ENCODE measurements around the gene CACNG5. TPM values are rescaled to one million over a fixed set of nuclear protein-coding genes. Genes with fewer than 3 reads are reported as not detected.

Gene CACNG5
- total and polyA plus RNA-seq, 2 experiments from 2014 or later, result 1.8 to 3.3 TPM

DNA sequence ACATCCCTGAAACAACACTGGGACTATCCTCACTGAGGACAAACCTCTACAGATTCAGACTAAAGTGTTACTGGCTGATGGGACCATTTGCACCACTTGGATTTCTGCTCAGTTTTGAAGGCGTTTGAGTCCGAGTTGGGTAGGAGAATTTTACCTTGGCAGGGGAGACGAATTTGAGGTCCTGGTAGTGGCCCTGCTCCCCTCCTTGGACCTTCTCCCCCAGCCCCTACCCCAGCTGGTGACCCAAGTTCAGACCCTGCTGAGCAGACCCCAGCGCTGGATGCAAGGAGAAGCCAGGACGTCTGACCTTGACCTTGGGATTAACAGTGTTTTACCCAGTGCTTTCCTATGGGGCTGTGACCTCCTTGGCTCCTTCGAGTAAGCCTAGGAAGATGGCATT, 13.6 kb downstream of the CACNG5 start:
- Histone ChIP-seq H3K27ac (ENCODE audit: low read depth) (no peak overlapping the region), H2AFZ (no peak overlapping the region), H3K4me1 (ENCODE audit: insufficient read depth) (no peaks in the 10 kb centered on the region), H3K27me3 (ENCODE audit: insufficient read depth) (no peaks in the 10 kb centered on the region), H4K20me1 (replicated peaks; ENCODE audit: insufficient read depth) (no peaks in the 10 kb centered on the region), H3K4me3 (no peak overlapping the region), H3K79me2 (replicated peaks; ENCODE audit: insufficient read depth) (no peaks in the 10 kb centered on the region), H3K4me2 (no peak overlapping the region), H3K36me3 (ENCODE audit: insufficient read depth) (no peaks in the 10 kb centered on the region), H3K9me2 (ENCODE audit: insufficient read depth) (no peaks in the 10 kb centered on the region), H3F3A (replicated peaks; ENCODE audit: low read depth) (no peaks in the 10 kb centered on the region)
- peaks cover 5% of the 10 kb centered on the region for H3K27me3 Mint-ChIP-seq (ENCODE audit: insufficient read depth, low read depth, poor library complexity)
- no peak overlapping the region for H3K4me3 Mint-ChIP-seq
- ATAC-seq (no peak), DNase-seq (ENCODE audit: low spot score) (no peak)
- no peaks in the 10 kb centered on the region; the same call in 2 of the 3 replicates for H3K4me1 Mint-ChIP-seq
- no peak overlapping the region for H3K27ac Mint-ChIP-seq
- peaks cover 19% of the 10 kb centered on the region for H3K36me3 Mint-ChIP-seq (ENCODE audit: low read depth)
- TF ChIP-seq EZH2phosphoT487 (IDR thresholded peaks at IDR 0.05; ENCODE audit: unreplicated experiment) (no peak), CREB1 (CRISPR knock-in tag; IDR thresholded peaks at IDR 0.05; ENCODE audit: low read depth) (no peak), ZNF114 (CRISPR knock-in tag; IDR thresholded peaks at IDR 0.05) (no peak), NANOG (IDR thresholded peaks at IDR 0.05; ENCODE audit: borderline replicate concordance) (no peak), POLR2AphosphoS5 (IDR thresholded peaks at IDR 0.05; ENCODE audit: low read depth) (no peak), JUNB (IDR thresholded peaks at IDR 0.05; ENCODE audit: unreplicated experiment) (no peak), ZNF331 (CRISPR knock-in tag; IDR thresholded peaks at IDR 0.05; ENCODE audit: low read depth) (no peak), EZH2 (IDR thresholded peaks at IDR 0.05; ENCODE audit: low read depth, unreplicated experiment) (no peak), STAT1 (IDR thresholded peaks at IDR 0.05; ENCODE audit: unreplicated experiment) (no peak)
- TF ChIP-seq, protein P1, sequence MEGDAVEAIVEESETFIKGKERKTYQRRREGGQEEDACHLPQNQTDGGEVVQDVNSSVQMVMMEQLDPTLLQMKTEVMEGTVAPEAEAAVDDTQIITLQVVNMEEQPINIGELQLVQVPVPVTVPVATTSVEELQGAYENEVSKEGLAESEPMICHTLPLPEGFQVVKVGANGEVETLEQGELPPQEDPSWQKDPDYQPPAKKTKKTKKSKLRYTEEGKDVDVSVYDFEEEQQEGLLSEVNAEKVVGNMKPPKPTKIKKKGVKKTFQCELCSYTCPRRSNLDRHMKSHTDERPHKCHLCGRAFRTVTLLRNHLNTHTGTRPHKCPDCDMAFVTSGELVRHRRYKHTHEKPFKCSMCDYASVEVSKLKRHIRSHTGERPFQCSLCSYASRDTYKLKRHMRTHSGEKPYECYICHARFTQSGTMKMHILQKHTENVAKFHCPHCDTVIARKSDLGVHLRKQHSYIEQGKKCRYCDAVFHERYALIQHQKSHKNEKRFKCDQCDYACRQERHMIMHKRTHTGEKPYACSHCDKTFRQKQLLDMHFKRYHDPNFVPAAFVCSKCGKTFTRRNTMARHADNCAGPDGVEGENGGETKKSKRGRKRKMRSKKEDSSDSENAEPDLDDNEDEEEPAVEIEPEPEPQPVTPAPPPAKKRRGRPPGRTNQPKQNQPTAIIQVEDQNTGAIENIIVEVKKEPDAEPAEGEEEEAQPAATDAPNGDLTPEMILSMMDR (conservative IDR thresholded peaks at IDR 0.05; ENCODE audit: low read depth in 2 of 2), result no peak
- TF ChIP-seq, protein P2, sequence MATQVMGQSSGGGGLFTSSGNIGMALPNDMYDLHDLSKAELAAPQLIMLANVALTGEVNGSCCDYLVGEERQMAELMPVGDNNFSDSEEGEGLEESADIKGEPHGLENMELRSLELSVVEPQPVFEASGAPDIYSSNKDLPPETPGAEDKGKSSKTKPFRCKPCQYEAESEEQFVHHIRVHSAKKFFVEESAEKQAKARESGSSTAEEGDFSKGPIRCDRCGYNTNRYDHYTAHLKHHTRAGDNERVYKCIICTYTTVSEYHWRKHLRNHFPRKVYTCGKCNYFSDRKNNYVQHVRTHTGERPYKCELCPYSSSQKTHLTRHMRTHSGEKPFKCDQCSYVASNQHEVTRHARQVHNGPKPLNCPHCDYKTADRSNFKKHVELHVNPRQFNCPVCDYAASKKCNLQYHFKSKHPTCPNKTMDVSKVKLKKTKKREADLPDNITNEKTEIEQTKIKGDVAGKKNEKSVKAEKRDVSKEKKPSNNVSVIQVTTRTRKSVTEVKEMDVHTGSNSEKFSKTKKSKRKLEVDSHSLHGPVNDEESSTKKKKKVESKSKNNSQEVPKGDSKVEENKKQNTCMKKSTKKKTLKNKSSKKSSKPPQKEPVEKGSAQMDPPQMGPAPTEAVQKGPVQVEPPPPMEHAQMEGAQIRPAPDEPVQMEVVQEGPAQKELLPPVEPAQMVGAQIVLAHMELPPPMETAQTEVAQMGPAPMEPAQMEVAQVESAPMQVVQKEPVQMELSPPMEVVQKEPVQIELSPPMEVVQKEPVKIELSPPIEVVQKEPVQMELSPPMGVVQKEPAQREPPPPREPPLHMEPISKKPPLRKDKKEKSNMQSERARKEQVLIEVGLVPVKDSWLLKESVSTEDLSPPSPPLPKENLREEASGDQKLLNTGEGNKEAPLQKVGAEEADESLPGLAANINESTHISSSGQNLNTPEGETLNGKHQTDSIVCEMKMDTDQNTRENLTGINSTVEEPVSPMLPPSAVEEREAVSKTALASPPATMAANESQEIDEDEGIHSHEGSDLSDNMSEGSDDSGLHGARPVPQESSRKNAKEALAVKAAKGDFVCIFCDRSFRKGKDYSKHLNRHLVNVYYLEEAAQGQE (IDR thresholded peaks at IDR 0.05; ENCODE audit: unreplicated experiment), result no peak
- TF ChIP-seq, protein P3, sequence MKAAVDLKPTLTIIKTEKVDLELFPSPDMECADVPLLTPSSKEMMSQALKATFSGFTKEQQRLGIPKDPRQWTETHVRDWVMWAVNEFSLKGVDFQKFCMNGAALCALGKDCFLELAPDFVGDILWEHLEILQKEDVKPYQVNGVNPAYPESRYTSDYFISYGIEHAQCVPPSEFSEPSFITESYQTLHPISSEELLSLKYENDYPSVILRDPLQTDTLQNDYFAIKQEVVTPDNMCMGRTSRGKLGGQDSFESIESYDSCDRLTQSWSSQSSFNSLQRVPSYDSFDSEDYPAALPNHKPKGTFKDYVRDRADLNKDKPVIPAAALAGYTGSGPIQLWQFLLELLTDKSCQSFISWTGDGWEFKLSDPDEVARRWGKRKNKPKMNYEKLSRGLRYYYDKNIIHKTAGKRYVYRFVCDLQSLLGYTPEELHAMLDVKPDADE (IDR thresholded peaks at IDR 0.05), result no peak
- TF ChIP-seq, protein P4, sequence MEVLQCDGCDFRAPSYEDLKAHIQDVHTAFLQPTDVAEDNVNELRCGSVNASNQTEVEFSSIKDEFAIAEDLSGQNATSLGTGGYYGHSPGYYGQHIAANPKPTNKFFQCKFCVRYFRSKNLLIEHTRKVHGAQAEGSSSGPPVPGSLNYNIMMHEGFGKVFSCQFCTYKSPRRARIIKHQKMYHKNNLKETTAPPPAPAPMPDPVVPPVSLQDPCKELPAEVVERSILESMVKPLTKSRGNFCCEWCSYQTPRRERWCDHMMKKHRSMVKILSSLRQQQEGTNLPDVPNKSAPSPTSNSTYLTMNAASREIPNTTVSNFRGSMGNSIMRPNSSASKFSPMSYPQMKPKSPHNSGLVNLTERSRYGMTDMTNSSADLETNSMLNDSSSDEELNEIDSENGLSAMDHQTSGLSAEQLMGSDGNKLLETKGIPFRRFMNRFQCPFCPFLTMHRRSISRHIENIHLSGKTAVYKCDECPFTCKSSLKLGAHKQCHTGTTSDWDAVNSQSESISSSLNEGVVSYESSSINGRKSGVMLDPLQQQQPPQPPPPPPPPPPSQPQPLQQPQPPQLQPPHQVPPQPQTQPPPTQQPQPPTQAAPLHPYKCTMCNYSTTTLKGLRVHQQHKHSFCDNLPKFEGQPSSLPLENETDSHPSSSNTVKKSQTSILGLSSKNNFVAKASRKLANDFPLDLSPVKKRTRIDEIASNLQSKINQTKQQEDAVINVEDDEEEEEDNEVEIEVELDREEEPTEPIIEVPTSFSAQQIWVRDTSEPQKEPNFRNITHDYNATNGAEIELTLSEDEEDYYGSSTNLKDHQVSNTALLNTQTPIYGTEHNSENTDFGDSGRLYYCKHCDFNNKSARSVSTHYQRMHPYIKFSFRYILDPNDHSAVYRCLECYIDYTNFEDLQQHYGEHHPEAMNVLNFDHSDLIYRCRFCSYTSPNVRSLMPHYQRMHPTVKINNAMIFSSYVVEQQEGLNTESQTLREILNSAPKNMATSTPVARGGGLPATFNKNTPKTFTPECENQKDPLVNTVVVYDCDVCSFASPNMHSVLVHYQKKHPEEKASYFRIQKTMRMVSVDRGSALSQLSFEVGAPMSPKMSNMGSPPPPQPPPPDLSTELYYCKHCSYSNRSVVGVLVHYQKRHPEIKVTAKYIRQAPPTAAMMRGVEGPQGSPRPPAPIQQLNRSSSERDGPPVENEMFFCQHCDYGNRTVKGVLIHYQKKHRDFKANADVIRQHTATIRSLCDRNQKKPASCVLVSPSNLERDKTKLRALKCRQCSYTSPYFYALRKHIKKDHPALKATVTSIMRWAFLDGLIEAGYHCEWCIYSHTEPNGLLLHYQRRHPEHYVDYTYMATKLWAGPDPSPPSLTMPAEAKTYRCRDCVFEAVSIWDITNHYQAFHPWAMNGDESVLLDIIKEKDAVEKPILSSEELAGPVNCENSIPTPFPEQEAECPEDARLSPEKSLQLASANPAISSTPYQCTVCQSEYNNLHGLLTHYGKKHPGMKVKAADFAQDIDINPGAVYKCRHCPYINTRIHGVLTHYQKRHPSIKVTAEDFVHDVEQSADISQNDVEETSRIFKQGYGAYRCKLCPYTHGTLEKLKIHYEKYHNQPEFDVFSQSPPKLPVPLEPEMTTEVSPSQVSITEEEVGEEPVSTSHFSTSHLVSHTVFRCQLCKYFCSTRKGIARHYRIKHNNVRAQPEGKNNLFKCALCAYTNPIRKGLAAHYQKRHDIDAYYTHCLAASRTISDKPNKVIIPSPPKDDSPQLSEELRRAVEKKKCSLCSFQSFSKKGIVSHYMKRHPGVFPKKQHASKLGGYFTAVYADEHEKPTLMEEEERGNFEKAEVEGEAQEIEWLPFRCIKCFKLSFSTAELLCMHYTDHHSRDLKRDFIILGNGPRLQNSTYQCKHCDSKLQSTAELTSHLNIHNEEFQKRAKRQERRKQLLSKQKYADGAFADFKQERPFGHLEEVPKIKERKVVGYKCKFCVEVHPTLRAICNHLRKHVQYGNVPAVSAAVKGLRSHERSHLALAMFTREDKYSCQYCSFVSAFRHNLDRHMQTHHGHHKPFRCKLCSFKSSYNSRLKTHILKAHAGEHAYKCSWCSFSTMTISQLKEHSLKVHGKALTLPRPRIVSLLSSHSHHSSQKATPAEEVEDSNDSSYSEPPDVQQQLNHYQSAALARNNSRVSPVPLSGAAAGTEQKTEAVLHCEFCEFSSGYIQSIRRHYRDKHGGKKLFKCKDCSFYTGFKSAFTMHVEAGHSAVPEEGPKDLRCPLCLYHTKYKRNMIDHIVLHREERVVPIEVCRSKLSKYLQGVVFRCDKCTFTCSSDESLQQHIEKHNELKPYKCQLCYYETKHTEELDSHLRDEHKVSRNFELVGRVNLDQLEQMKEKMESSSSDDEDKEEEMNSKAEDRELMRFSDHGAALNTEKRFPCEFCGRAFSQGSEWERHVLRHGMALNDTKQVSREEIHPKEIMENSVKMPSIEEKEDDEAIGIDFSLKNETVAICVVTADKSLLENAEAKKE (CRISPR knock-in tag; IDR thresholded peaks at IDR 0.05), result no peak
- H3K9me3 Mint-ChIP-seq, result peaks cover 25% of the 10 kb centered on the region

Data from GM23338 (cell line).